Lower lobe of right lung (tissue), 2 donors: ENCODE measurements around the gene TRIM9. TPM values are rescaled to one million over a fixed set of nuclear protein-coding genes. Genes with fewer than 3 reads are reported as not detected.

Experiments used
- ATAC-seq, 2 donors: fragments of 200-7000 bp; cut with Tn5 transposase; one replicate each; pipeline ENCODE4 v1.9.1; 2020 to 2022; ENCODE audit warnings: mild to moderate bottlenecking in 2 of 2, moderate library complexity in 2 of 2
- DNase-seq: peaks from one replicate; pipeline ENCODE4 v3.0.0-alpha.2; 2020
- H3K27ac ChIP-seq: fragments of 200-600 bp; one replicate; pipeline ENCODE4 v1.8.0; 2022
- H3K27me3 ChIP-seq: fragments of 200-600 bp; one replicate; pipeline ENCODE4 v1.8.0; 2022; ENCODE audit warnings: low read depth
- H3K36me3 ChIP-seq: fragments of 200-600 bp; one replicate; pipeline ENCODE4 v1.8.0; 2022; ENCODE audit warnings: mild to moderate bottlenecking
- H3K4me1 ChIP-seq: fragments of 200-600 bp; one replicate; pipeline ENCODE4 v1.8.0; 2022
- H3K4me3 ChIP-seq: fragments of 200-600 bp; one replicate; pipeline ENCODE4 v1.8.0; 2022; ENCODE audit warnings: mild to moderate bottlenecking
- H3K9me3 ChIP-seq: fragments of 200-600 bp; one replicate; pipeline ENCODE4 v1.8.0; 2022
- CTCF ChIP-seq: fragments of 200-600 bp; IDR thresholded peaks from one replicate; pipeline ENCODE4 v1.8.0; 2022; ENCODE audit warnings: antibody characterized with exemption, mild to moderate bottlenecking
- intact Hi-C: fragments of 100-400 bp; cut with DNase I; formaldehyde crosslinking; loops from one replicate; pipeline ENCODE4 v1.11.0; 2022
- total RNA-seq: library from RNA; stranded (reverse); fragmentation: NEBNext Ultra II Directional; extraction: Animal tissue kit (Norgen Biotek cat#: 25700); gene quantifications from one replicate; pipeline ENCODE4 v1.2.1, GENCODE V29; 2021
- donor health status: DM: no; HTN: yes; CAD: no; lungs with severe emphysema.

TRIM9 gene
- total RNA-seq, 1 donor from 2014 or later: 0.92 TPM

GRCh38 chr14:51074701-51075385 lies 20.1 kb downstream of the TRIM9 start:
- H3K4me1 ChIP-seq: no peaks in the 10 kb centered on the region
- ATAC-seq (no peak), DNase-seq (no peak)
- H3K36me3 ChIP-seq: no peaks in the 10 kb centered on the region
- H3K9me3 ChIP-seq: no peaks in the 10 kb centered on the region
- intact Hi-C loops: no loop called here
- TF ChIP-seq CTCF: no peak
- H3K27me3 ChIP-seq: no peaks in the 10 kb centered on the region
- H3K27ac ChIP-seq: no peak overlapping the region
- H3K4me3 ChIP-seq: no peak overlapping the region

- DNase-seq: no peak
- Histone ChIP-seq H3K4me3 (no peak overlapping the region), H3K36me3 (no peaks in the 10 kb centered on the region), H3K4me1 (no peaks in the 10 kb centered on the region), H3K9me3 (no peaks in the 10 kb centered on the region), H3K27ac (no peak overlapping the region), H3K27me3 (no peaks in the 10 kb centered on the region)
- no peak for TF ChIP-seq CTCF
- intact Hi-C loops: no loop called here
- no peak for ATAC-seq
Observed at GRCh38 chr14:51073731-51074130, 21.2 kb downstream of the TRIM9 start.

GRCh38 chr14:51072976-51073375 lies 21.9 kb downstream of the TRIM9 start:
- intact Hi-C loops: no loop called here
- Histone ChIP-seq H3K4me3 (no peak overlapping the region), H3K36me3 (no peaks in the 10 kb centered on the region), H3K4me1 (no peaks in the 10 kb centered on the region), H3K27ac (no peak overlapping the region), H3K9me3 (no peaks in the 10 kb centered on the region), H3K27me3 (no peaks in the 10 kb centered on the region)
- no peak for ATAC-seq
- no peak for TF ChIP-seq CTCF
- no peak for DNase-seq

- Histone ChIP-seq H3K4me1 (no peaks in the 10 kb centered on the region), H3K36me3 (no peaks in the 10 kb centered on the region), H3K27ac (no peak overlapping the region), H3K27me3 (no peaks in the 10 kb centered on the region), H3K4me3 (no peak overlapping the region), H3K9me3 (no peaks in the 10 kb centered on the region)
- DNase-seq: no peak
- intact Hi-C loops: no loop called here
- no peak for ATAC-seq
- no peak for TF ChIP-seq CTCF
Observed at GRCh38 chr14:51071857-51072256, 23.0 kb downstream of the TRIM9 start.

GRCh38 chr14:51070726-51071125 lies 24.2 kb downstream of the TRIM9 start:
- no peak overlapping the region for H3K4me3 ChIP-seq
- H3K27me3 ChIP-seq: no peaks in the 10 kb centered on the region
- no peak for DNase-seq
- no peak overlapping the region for H3K27ac ChIP-seq
- no peak for TF ChIP-seq CTCF
- no peak for ATAC-seq
- intact Hi-C loops: no loop called here
- no peaks in the 10 kb centered on the region for H3K36me3 ChIP-seq
- no peaks in the 10 kb centered on the region for H3K4me1 ChIP-seq
- no peaks in the 10 kb centered on the region for H3K9me3 ChIP-seq
